Measurements from ENCODE around the gene PLCB1.

DNA sequence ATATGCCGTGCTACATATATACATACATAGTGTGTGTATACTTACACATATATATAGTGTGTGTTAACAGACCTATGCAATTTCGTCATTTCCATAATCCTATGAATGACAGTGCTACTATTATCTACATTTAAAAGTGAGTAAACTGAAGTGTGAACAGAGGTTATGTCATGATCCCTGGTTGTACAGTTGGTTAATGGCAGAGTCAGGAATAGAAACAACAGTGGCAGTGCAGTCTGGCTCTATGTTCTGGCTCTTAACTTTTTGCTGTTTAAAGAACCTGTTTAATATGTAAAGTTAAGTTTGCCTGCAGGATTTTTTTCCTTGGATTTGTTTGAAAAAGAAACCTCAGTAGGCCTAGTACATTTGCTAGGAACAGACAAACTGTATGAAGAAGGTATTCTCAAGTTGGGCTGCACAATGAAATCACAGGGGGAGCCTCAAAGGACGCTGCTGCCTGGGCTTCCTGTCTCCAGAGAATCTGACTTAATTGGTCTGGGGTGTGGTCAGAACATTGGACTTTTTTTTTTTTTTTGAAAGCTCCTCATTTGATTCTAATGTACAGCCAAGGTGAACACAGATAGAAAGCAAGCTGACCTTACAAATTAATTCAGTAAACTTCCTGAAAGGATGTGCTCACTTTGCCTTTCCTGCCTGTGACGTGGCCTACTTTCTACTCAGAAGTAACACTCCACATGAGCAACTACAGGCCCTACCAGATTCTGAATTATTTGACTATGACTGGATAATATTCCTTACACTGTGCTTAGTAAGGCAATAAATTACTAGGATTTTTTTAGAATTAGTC lies 29.4 kb downstream of the PLCB1 start:
- no peak for TF ChIP-seq POLR2AphosphoS5 (IDR thresholded peaks at IDR 0.05; ENCODE audit: low read depth, low read length)
- TF ChIP-seq POLR2A (IDR thresholded peaks at IDR 0.05; ENCODE audit: low read depth, low read length), result no peak
- no peak for TF ChIP-seq TAF1 (IDR thresholded peaks at IDR 0.05; ENCODE audit: borderline replicate concordance, low read depth, low read length)
